Activated T-helper 2 cell treated with anti-CD3 and anti-CD28 coated beads, Interferon-gamma antibody, Interleukin-2, Interleukin-4, amounts not matched to agents 10 μg/mL and 5 μg/mL and 100 μg/mL, durations not matched to agents 14 hours and 24 hours and 36 hours (primary cell): ENCODE results near the gene CPNE9. TPM values are rescaled to one million over a fixed set of nuclear protein-coding genes. Genes with fewer than 3 reads are reported as not detected.
A peak's percentile ranks its signal among the peaks of the same experiment; 100 is the strongest.

Source experiments
- DNase-seq: peaks from one replicate; pipeline ENCODE4 v3.0.0; 2021; ENCODE audit warnings: low spot score
- H3K27ac Mint-ChIP-seq: one replicate; pipeline ENCODE4 v1.8.0; 2021; ENCODE audit warnings: mixed read lengths
- H3K27me3 Mint-ChIP-seq: one replicate; pipeline ENCODE4 v1.8.0; 2021; ENCODE audit warnings: low read depth, mixed read lengths
- H3K36me3 Mint-ChIP-seq: one replicate; pipeline ENCODE4 v1.8.0; 2021; ENCODE audit warnings: low read depth, mixed read lengths
- H3K4me1 Mint-ChIP-seq: one replicate; pipeline ENCODE4 v1.8.0; 2021; ENCODE audit warnings: low read depth, mixed read lengths
- H3K4me3 Mint-ChIP-seq: one replicate; pipeline ENCODE4 v1.8.0; 2021; ENCODE audit warnings: low read depth, mild to moderate bottlenecking, moderate library complexity, mixed read lengths
- H3K9me3 Mint-ChIP-seq: one replicate; pipeline ENCODE4 v1.8.0; 2021; ENCODE audit warnings: mixed read lengths
- intact Hi-C: fragments of 100-400 bp; cut with micrococcal nuclease; formaldehyde crosslinking; loops from one replicate; pipeline ENCODE4 v1.15.1; 2023
- total RNA-seq: library from RNA; stranded (reverse); gene quantifications from 2 replicates; pipeline ENCODE4 v1.2.3, GENCODE V29; 2022

The CPNE9 gene
- total RNA-seq, 1 donor from 2014 or later, result 0.50 TPM

GRCh38 chr3:9747267-9747666 is 43.6 kb downstream of the CPNE9 start:
- DNase-seq, result no peak
- Mint-ChIP-seq H3K36me3 (peaks cover 75% of the 10 kb centered on the region), H3K4me1 (peaks cover 20% of the 10 kb centered on the region), H3K9me3 (no peaks in the 10 kb centered on the region), H3K27ac (no peak overlapping the region), H3K27me3 (no peaks in the 10 kb centered on the region), H3K4me3 (no peak overlapping the region)
- intact Hi-C loops, result no loop called here

GRCh38 chr3:9748031-9748430 is 44.4 kb downstream of the CPNE9 start:
- Mint-ChIP-seq H3K4me1 (peaks cover 20% of the 10 kb centered on the region), H3K36me3 (peaks cover 74% of the 10 kb centered on the region), H3K4me3 (no peak overlapping the region), H3K27ac (no peak overlapping the region), H3K9me3 (no peaks in the 10 kb centered on the region), H3K27me3 (no peaks in the 10 kb centered on the region)
- intact Hi-C loops, result no loop called here
- DNase-seq, result no peak

- H3K27me3 Mint-ChIP-seq, result no peaks in the 10 kb centered on the region
- no peaks in the 10 kb centered on the region for H3K9me3 Mint-ChIP-seq
- peak overlapping the region; percentile 94 for H3K27ac Mint-ChIP-seq
- intact Hi-C loops, result loop anchor here (1.0 kb wide), 1 partner anchor 18 kb away; the partner anchor contains the start of gene BRPF1
- DNase-seq, result no peak
- peaks cover 23% of the 10 kb centered on the region for H3K4me1 Mint-ChIP-seq
- H3K4me3 Mint-ChIP-seq, result peak overlapping the region; percentile 95
- peaks cover 71% of the 10 kb centered on the region for H3K36me3 Mint-ChIP-seq
Observed at GRCh38 chr3:9749296-9749644, 45.6 kb downstream of the CPNE9 start.

GRCh38 chr3:9749645-9750555 is 46.3 kb downstream of the CPNE9 start, which contains the start of gene OGG1:
OGG1 (plus strand) TSS chr3:9749952; CDS start chr3:9750287, 335 bp downstream.
- Mint-ChIP-seq H3K36me3 (peaks cover 70% of the 10 kb centered on the region), H3K27me3 (no peaks in the 10 kb centered on the region), H3K4me3 (peak within 1 kb of the TSS; percentile 95), H3K9me3 (no peaks in the 10 kb centered on the region), H3K4me1 (peaks cover 28% of the 10 kb centered on the region), H3K27ac (peak within 1 kb of the TSS; percentile 94)
- intact Hi-C loops, result loop anchor here (1.0 to 5.0 kb wide), 6 partner anchors 19 to 354 kb away; partner anchors contain the start of genes BRPF1, CAMK1 and TADA3
- DNase-seq, result peak; percentile 97

GRCh38 chr3:9750556-9751411 is 47.2 kb downstream of the CPNE9 start:
- no peaks in the 10 kb centered on the region for H3K9me3 Mint-ChIP-seq
- H3K27me3 Mint-ChIP-seq, result no peaks in the 10 kb centered on the region
- DNase-seq, result no peak
- H3K27ac Mint-ChIP-seq, result peak overlapping the region; percentile 94
- peaks cover 67% of the 10 kb centered on the region for H3K36me3 Mint-ChIP-seq
- intact Hi-C loops, result loop anchor here (1.0 to 5.0 kb wide), 5 partner anchors 18 to 354 kb away; partner anchors contain the start of genes CAMK1 and TADA3
- peak overlapping the region; percentile 95 for H3K4me3 Mint-ChIP-seq
- peaks cover 29% of the 10 kb centered on the region for H3K4me1 Mint-ChIP-seq

GRCh38 chr3:9754678-9755077 is 51.0 kb downstream of the CPNE9 start:
- DNase-seq, result no peak
- Mint-ChIP-seq H3K27ac (peak overlapping the region; percentile 65), H3K27me3 (no peaks in the 10 kb centered on the region), H3K36me3 (peaks cover 64% of the 10 kb centered on the region), H3K9me3 (no peaks in the 10 kb centered on the region), H3K4me3 (peak overlapping the region; percentile 45), H3K4me1 (peaks cover 22% of the 10 kb centered on the region)
- intact Hi-C loops, result loop anchor here (5.0 kb wide), 1 partner anchor 53 kb away; no protein-coding TSS in a partner anchor

GRCh38 chr3:9757427-9757826 is 53.8 kb downstream of the CPNE9 start:
- Mint-ChIP-seq H3K4me1 (peaks cover 9% of the 10 kb centered on the region), H3K9me3 (no peaks in the 10 kb centered on the region), H3K27ac (no peak overlapping the region), H3K4me3 (no peak overlapping the region), H3K27me3 (no peaks in the 10 kb centered on the region), H3K36me3 (peaks cover 73% of the 10 kb centered on the region)
- intact Hi-C loops, result no loop called here
- no peak for DNase-seq

GRCh38 chr3:9760779-9761505 is 57.3 kb downstream of the CPNE9 start:
- peaks cover 2% of the 10 kb centered on the region for H3K4me1 Mint-ChIP-seq
- H3K36me3 Mint-ChIP-seq, result peaks cover 74% of the 10 kb centered on the region
- no peak overlapping the region for H3K27ac Mint-ChIP-seq
- DNase-seq, result no peak
- intact Hi-C loops, result no loop called here
- no peak overlapping the region for H3K4me3 Mint-ChIP-seq
- no peaks in the 10 kb centered on the region for H3K9me3 Mint-ChIP-seq
- H3K27me3 Mint-ChIP-seq, result no peaks in the 10 kb centered on the region

- Mint-ChIP-seq H3K4me1 (peaks cover 4% of the 10 kb centered on the region), H3K27ac (no peak overlapping the region), H3K27me3 (no peaks in the 10 kb centered on the region), H3K9me3 (no peaks in the 10 kb centered on the region), H3K36me3 (peaks cover 72% of the 10 kb centered on the region), H3K4me3 (no peak overlapping the region)
- intact Hi-C loops, result no loop called here
- no peak for DNase-seq
Observed at GRCh38 chr3:9761919-9762318, 58.3 kb downstream of the CPNE9 start.

- Mint-ChIP-seq H3K27ac (no peak overlapping the region), H3K9me3 (no peaks in the 10 kb centered on the region), H3K27me3 (no peaks in the 10 kb centered on the region), H3K4me3 (no peak overlapping the region), H3K4me1 (peaks cover 12% of the 10 kb centered on the region), H3K36me3 (peaks cover 75% of the 10 kb centered on the region)
- intact Hi-C loops, result no loop called here
- DNase-seq, result no peak
Observed at GRCh38 chr3:9762871-9763270, 59.2 kb downstream of the CPNE9 start.

- intact Hi-C loops, result loop anchor here (5.0 kb wide), 1 partner anchor 41 kb away; no protein-coding TSS in a partner anchor
- H3K36me3 Mint-ChIP-seq, result peaks cover 55% of the 10 kb centered on the region
- peaks cover 35% of the 10 kb centered on the region for H3K4me1 Mint-ChIP-seq
- H3K4me3 Mint-ChIP-seq, result no peak overlapping the region
- no peaks in the 10 kb centered on the region for H3K27me3 Mint-ChIP-seq
- H3K9me3 Mint-ChIP-seq, result no peaks in the 10 kb centered on the region
- no peak for DNase-seq
- H3K27ac Mint-ChIP-seq, result no peak overlapping the region
Observed at GRCh38 chr3:9765865-9766264, 62.2 kb downstream of the CPNE9 start.

- Mint-ChIP-seq H3K4me1 (peaks cover 36% of the 10 kb centered on the region), H3K4me3 (peak overlapping the region; percentile 19), H3K27me3 (no peaks in the 10 kb centered on the region), H3K9me3 (no peaks in the 10 kb centered on the region), H3K36me3 (peaks cover 41% of the 10 kb centered on the region), H3K27ac (peak overlapping the region; percentile 18)
- DNase-seq, result no peak
- intact Hi-C loops, result loop anchor here (5.0 kb wide), 1 partner anchor 40 kb away; no protein-coding TSS in a partner anchor
Observed at GRCh38 chr3:9767418-9767817, 63.8 kb downstream of the CPNE9 start.
